ENCODE data around the gene KIFBP.

- TF ChIP-seq, protein P1, sequence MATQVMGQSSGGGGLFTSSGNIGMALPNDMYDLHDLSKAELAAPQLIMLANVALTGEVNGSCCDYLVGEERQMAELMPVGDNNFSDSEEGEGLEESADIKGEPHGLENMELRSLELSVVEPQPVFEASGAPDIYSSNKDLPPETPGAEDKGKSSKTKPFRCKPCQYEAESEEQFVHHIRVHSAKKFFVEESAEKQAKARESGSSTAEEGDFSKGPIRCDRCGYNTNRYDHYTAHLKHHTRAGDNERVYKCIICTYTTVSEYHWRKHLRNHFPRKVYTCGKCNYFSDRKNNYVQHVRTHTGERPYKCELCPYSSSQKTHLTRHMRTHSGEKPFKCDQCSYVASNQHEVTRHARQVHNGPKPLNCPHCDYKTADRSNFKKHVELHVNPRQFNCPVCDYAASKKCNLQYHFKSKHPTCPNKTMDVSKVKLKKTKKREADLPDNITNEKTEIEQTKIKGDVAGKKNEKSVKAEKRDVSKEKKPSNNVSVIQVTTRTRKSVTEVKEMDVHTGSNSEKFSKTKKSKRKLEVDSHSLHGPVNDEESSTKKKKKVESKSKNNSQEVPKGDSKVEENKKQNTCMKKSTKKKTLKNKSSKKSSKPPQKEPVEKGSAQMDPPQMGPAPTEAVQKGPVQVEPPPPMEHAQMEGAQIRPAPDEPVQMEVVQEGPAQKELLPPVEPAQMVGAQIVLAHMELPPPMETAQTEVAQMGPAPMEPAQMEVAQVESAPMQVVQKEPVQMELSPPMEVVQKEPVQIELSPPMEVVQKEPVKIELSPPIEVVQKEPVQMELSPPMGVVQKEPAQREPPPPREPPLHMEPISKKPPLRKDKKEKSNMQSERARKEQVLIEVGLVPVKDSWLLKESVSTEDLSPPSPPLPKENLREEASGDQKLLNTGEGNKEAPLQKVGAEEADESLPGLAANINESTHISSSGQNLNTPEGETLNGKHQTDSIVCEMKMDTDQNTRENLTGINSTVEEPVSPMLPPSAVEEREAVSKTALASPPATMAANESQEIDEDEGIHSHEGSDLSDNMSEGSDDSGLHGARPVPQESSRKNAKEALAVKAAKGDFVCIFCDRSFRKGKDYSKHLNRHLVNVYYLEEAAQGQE (IDR thresholded peaks at IDR 0.05; ENCODE audit: insufficient read depth in 1 of 2, low read depth in 2 of 2, low read length in 2 of 2), result no peak
- TF ChIP-seq TAF1 (IDR thresholded peaks at IDR 0.05; ENCODE audit: borderline replicate concordance, insufficient read depth, low read length), result no peak
- TF ChIP-seq POLR2AphosphoS5 (IDR thresholded peaks at IDR 0.05; ENCODE audit: low read depth, low read length), result no peak
- TF ChIP-seq SIN3A (IDR thresholded peaks at IDR 0.05; ENCODE audit: borderline replicate concordance, insufficient read depth, low read length), result no peak
Measured at GRCh38 chr10:68987611-68988010, 992 bp upstream of the KIFBP start.
